Tibial artery (tissue), 4 donors: ENCODE data around the gene ENOSF1.

Experiments
- DNase-seq, 2 donors: peaks; one replicate each; pipeline ENCODE4 v3.0.0-alpha.2; 2019
- H3K27ac ChIP-seq, 2 donors: fragments of 200-600 bp; sonication (generic) in 1 of 2; 1 replicate in 1 of 2; 2 replicates in 1 of 2; pipeline ENCODE4 v1.5.1; 2018 to 2019; ENCODE audit warnings: mild to moderate bottlenecking in 1 of 2
- H3K27me3 ChIP-seq, 2 donors: fragments of 200-600 bp; sonication (generic) in 1 of 2; one replicate each; pipeline versions ENCODE4 v1.5.1 to v1.6.0; 2016 to 2019
- H3K36me3 ChIP-seq, 3 donors: fragments of 200-600 bp; sonication (generic) in 2 of 3; one replicate each; pipeline ENCODE4 v1.5.1; 2016 to 2019; ENCODE audit warnings: mild to moderate bottlenecking in 2 of 3
- H3K4me1 ChIP-seq, 4 donors: fragments of 200-600 bp; sonication (generic) in 2 of 4; 1 replicate in 3 of 4; 2 replicates in 1 of 4; pipeline ENCODE4 v1.5.1; 2016 to 2019
- H3K4me3 ChIP-seq, 2 donors: fragments of 200-600 bp; sonication (generic) in 1 of 2; 1 replicate in 1 of 2; 2 replicates in 1 of 2; pipeline ENCODE4 v1.5.1; 2018 to 2019; ENCODE audit warnings: mild to moderate bottlenecking in 2 of 2
- H3K9me3 ChIP-seq, 3 donors: fragments of 200-600 bp; sonication (generic) in 1 of 3; one replicate each; pipeline ENCODE4 v1.5.1; 2016 to 2019
- intact Hi-C: fragments of 100-400 bp; cut with DNase I; formaldehyde crosslinking; loops from one replicate; pipeline ENCODE4 v1.15.0; 2023; ENCODE audit warnings: low total_unique reads
- TF ChIP-seq, protein P1 (sequence below), 2 experiments: fragments of 200-600 bp in 1 of 2; fragments of 450-650 bp in 1 of 2; IDR thresholded peaks; one replicate each; pipeline ENCODE4 v1.5.1; 2017 to 2019; ENCODE audit warnings: antibody characterized with exemption in 2 of 2, mild to moderate bottlenecking in 1 of 2, moderate library complexity in 1 of 2

Gene ENOSF1

DNA sequence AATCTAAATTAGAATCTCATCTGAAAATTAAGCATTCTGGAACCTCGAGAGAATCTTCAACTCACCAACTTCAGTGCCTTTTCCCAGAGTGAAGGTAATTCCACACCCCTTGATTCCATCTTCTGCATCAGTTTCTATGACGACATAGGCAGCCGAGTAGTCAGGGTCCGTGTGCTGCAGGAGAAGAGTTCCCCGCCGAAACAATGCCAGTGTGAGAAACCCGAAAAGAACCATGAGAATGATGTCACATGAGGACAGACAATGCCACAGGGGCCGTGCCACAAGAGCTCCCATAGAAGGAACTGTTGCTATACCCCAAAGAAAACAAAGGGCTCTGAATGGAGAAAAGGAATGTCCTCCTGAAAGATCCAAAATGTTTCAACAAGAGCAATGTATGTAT is 6.0 kb downstream of the ENOSF1 start:
- no peak overlapping the region for H3K27ac ChIP-seq
- no peaks in the 10 kb centered on the region for H3K27me3 ChIP-seq
- intact Hi-C loops: no loop called here
- peaks cover 0 to 17% (median 6%) of the 10 kb centered on the region in 4 donors for H3K4me1 ChIP-seq
- TF ChIP-seq, protein P1, sequence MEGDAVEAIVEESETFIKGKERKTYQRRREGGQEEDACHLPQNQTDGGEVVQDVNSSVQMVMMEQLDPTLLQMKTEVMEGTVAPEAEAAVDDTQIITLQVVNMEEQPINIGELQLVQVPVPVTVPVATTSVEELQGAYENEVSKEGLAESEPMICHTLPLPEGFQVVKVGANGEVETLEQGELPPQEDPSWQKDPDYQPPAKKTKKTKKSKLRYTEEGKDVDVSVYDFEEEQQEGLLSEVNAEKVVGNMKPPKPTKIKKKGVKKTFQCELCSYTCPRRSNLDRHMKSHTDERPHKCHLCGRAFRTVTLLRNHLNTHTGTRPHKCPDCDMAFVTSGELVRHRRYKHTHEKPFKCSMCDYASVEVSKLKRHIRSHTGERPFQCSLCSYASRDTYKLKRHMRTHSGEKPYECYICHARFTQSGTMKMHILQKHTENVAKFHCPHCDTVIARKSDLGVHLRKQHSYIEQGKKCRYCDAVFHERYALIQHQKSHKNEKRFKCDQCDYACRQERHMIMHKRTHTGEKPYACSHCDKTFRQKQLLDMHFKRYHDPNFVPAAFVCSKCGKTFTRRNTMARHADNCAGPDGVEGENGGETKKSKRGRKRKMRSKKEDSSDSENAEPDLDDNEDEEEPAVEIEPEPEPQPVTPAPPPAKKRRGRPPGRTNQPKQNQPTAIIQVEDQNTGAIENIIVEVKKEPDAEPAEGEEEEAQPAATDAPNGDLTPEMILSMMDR (IDR thresholded peaks at IDR 0.05): no peak
- peaks cover 0 to 43% (median 0%) of the 10 kb centered on the region in 3 donors for H3K36me3 ChIP-seq
- H3K4me3 ChIP-seq: no peak overlapping the region
- DNase-seq: no peak
- no peaks in the 10 kb centered on the region for H3K9me3 ChIP-seq

DNA sequence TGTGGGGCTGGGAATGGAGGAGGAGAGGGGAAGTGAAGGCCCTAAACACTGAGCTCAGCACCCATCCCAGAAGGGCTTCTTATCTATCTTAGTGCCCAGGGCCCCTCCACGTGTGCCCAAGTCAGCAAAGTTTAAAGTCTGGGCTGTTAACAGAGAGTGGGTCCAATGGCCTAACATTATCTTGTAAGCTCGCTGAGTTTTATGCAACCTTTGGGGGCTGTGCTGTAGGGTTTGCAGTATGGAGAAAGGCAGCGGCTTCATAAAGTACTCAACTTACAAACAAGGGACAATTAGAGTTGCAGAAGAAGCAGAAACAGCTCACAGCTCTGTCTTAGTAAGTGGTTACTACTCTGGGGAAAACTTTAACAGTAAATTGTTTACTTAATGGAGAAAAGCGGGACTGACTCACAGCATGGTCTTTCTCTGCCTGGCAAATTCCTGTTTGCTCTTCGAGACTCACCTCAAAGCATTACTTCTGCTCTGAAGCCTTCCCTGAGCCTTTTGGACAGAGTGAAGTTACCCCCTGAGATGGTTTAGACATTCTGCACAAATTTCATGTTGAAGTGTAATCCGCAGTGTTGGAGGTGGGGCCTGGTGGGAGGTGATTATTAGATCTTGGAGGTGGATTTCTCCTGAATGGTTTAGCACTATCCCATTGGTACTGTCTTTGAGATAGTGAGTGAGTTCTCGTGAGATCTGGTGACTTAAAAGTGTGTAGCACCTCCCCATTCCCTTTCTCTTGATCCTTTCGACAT is 9.0 kb downstream of the ENOSF1 start:
- Histone ChIP-seq H3K27me3 (no peaks in the 10 kb centered on the region), H3K36me3 (peaks cover 0 to 45% (median 0%) of the 10 kb centered on the region in 3 donors), H3K9me3 (no peaks in the 10 kb centered on the region), H3K4me3 (no peak overlapping the region), H3K4me1 (peaks cover 0 to 4% (median 0%) of the 10 kb centered on the region in 4 donors), H3K27ac (no peak overlapping the region)
- no peak for DNase-seq
- TF ChIP-seq, protein P1 (IDR thresholded peaks at IDR 0.05): no peak
- intact Hi-C loops: no loop called here

GRCh38 chr18:697800-698199 is 14.6 kb downstream of the ENOSF1 start:
- TF ChIP-seq, protein P1 (IDR thresholded peaks at IDR 0.05): no peak
- intact Hi-C loops: no loop called here
- H3K36me3 ChIP-seq: peaks cover 3 to 50% (median 16%) of the 10 kb centered on the region in 3 donors
- H3K9me3 ChIP-seq: no peaks in the 10 kb centered on the region
- no peaks in the 10 kb centered on the region for H3K27me3 ChIP-seq
- H3K4me1 ChIP-seq: peaks cover 0 to 4% (median 0%) of the 10 kb centered on the region in 4 donors
- no peak for DNase-seq
- H3K27ac ChIP-seq: no peak overlapping the region
- no peak overlapping the region for H3K4me3 ChIP-seq

GRCh38 chr18:697012-697411 is 15.4 kb downstream of the ENOSF1 start:
- Histone ChIP-seq H3K36me3 (peaks cover 3 to 58% (median 22%) of the 10 kb centered on the region in 3 donors), H3K9me3 (no peaks in the 10 kb centered on the region), H3K4me1 (no peaks in the 10 kb centered on the region), H3K4me3 (no peak overlapping the region), H3K27ac (no peak overlapping the region), H3K27me3 (no peaks in the 10 kb centered on the region)
- intact Hi-C loops: no loop called here
- TF ChIP-seq, protein P1 (IDR thresholded peaks at IDR 0.05): no peak
- DNase-seq: no peak

GRCh38 chr18:693466-694187 is 18.8 kb downstream of the ENOSF1 start:
- no peak overlapping the region for H3K27ac ChIP-seq
- DNase-seq: no peak
- H3K9me3 ChIP-seq: no peaks in the 10 kb centered on the region
- TF ChIP-seq, protein P1 (IDR thresholded peaks at IDR 0.05): no peak
- intact Hi-C loops: no loop called here
- H3K36me3 ChIP-seq: peaks cover 3 to 69% (median 27%) of the 10 kb centered on the region in 3 donors
- no peaks in the 10 kb centered on the region for H3K4me1 ChIP-seq
- H3K27me3 ChIP-seq: no peaks in the 10 kb centered on the region
- no peak overlapping the region for H3K4me3 ChIP-seq
